Hepatocyte (in vitro differentiated cells): Measurements from ENCODE around the gene SYT7. TPM values are rescaled to one million over a fixed set of nuclear protein-coding genes. Genes with fewer than 3 reads are reported as not detected.

Experiments used
- microRNA counts: library from miRNA; unstranded; fragments of <30 nt; microRNA quantifications from one replicate; lab custom pipeline; 2017
- microRNA-seq: library from miRNA; unstranded; fragments of <30 nt; microRNA quantifications from one replicate; pipeline ENCODE4, GENCODE V29; 2017
- polyA plus RNA-seq: library from polyadenylated mRNA; unstranded; fragments of >200 nt; fragmentation: Nextera tagmentation; extraction: Ambion mirVana; gene quantifications from 2 replicates; pipeline ENCODE4 v1.2.1, GENCODE V29; 2016
- small RNA-seq: library from RNA; depleted of rRNA; stranded (forward); fragments of <200 nt; gene quantifications from one replicate; pipeline ENCODE3, GENCODE V24; 2014
- total RNA-seq: library from RNA; depleted of rRNA; stranded (reverse); fragments of >200 nt; gene quantifications from 2 replicates; pipeline ENCODE4 v1.2.3, GENCODE V29; 2014

SYT7 gene
- total and polyA plus RNA-seq, 2 experiments from 2014 or later = 11.3 to 15.5 TPM

MicroRNAs within 50 kb of the gene (microRNA counts, 767-probe panel; counts per million panel counts)
- not detected for microRNA hsa-miR-4488 (lab: Ali Mortazavi, UCI)

Small RNAs within 50 kb of the gene (microRNA-seq; reads per million reads assigned to microRNA genes)
- not detected for gene MIR4488

Small RNAs within 50 kb of the gene (small RNA-seq; reads per million reads assigned to genes)
- not detected for gene MIR4488

Other genes starting within 250 kb of the SYT7 start
- gene DDB1, start 248.0 kb downstream of the SYT7 start, total RNA-seq = 207 and 215 TPM in 2 replicates
- gene DDB1, start 248.0 kb downstream of the SYT7 start, polyA plus RNA-seq = 166 and 177 TPM in 2 replicates
- 41.5 and 42.3 TPM in 2 replicates for gene TKFC, start 247.8 kb downstream of the SYT7 start, total RNA-seq
- 98.4 and 104 TPM in 2 replicates for gene TKFC, start 247.8 kb downstream of the SYT7 start, polyA plus RNA-seq
- gene CYB561A3, start 219.2 kb downstream of the SYT7 start, total RNA-seq = 34.8 and 37.2 TPM in 2 replicates
- 31.5 and 35.9 TPM in 2 replicates for gene CYB561A3, start 219.2 kb downstream of the SYT7 start, polyA plus RNA-seq
- 26.4 and 32.8 TPM in 2 replicates for gene TMEM138, start 218.7 kb downstream of the SYT7 start, total RNA-seq
- 36.5 and 48.6 TPM in 2 replicates for gene TMEM138, start 218.7 kb downstream of the SYT7 start, polyA plus RNA-seq
- gene TMEM216, start 188.5 kb downstream of the SYT7 start, total RNA-seq = 26.9 and 28.7 TPM in 2 replicates
- gene TMEM216, start 188.5 kb downstream of the SYT7 start, polyA plus RNA-seq = 20.5 and 21.1 TPM in 2 replicates
- gene CPSF7, start 151.1 kb downstream of the SYT7 start, total RNA-seq = 29.7 and 39.6 TPM in 2 replicates
- 27.5 and 29.0 TPM in 2 replicates for gene CPSF7, start 151.1 kb downstream of the SYT7 start, polyA plus RNA-seq
- gene SDHAF2, start 151.0 kb downstream of the SYT7 start, total RNA-seq = 47.8 and 62.3 TPM in 2 replicates
- gene SDHAF2, start 151.0 kb downstream of the SYT7 start, polyA plus RNA-seq = 72.0 and 74.3 TPM in 2 replicates
- gene LRRC10B, start 72.3 kb downstream of the SYT7 start, total RNA-seq = 0.20 and 0.43 TPM in 2 replicates
- gene LRRC10B, start 72.3 kb downstream of the SYT7 start, polyA plus RNA-seq = 0.68 TPM in 1 of 2 replicates, not detected in the other
- gene DAGLA, start 99.3 kb upstream of the SYT7 start, total RNA-seq = 5.5 and 8.9 TPM in 2 replicates
- 7.4 and 8.3 TPM in 2 replicates for gene DAGLA, start 99.3 kb upstream of the SYT7 start, polyA plus RNA-seq
- gene MYRF, start 171.6 kb upstream of the SYT7 start, total RNA-seq = 42.2 and 57.3 TPM in 2 replicates
- 96.7 and 115 TPM in 2 replicates for gene MYRF, start 171.6 kb upstream of the SYT7 start, polyA plus RNA-seq
- 64.7 and 90.9 TPM in 2 replicates for gene TMEM258, start 211.5 kb upstream of the SYT7 start, total RNA-seq
- 253 and 255 TPM in 2 replicates for gene TMEM258, start 211.5 kb upstream of the SYT7 start, polyA plus RNA-seq
- 14.2 and 15.4 TPM in 2 replicates for gene FEN1, start 211.8 kb upstream of the SYT7 start, total RNA-seq
- 13.6 and 21.0 TPM in 2 replicates for gene FEN1, start 211.8 kb upstream of the SYT7 start, polyA plus RNA-seq
- gene FADS1, start 235.9 kb upstream of the SYT7 start, total RNA-seq = 151 and 159 TPM in 2 replicates
- gene FADS1, start 235.9 kb upstream of the SYT7 start, polyA plus RNA-seq = 218 and 230 TPM in 2 replicates
- gene FADS2, start 247.2 kb upstream of the SYT7 start, total RNA-seq = 256 and 317 TPM in 2 replicates
- gene FADS2, start 247.2 kb upstream of the SYT7 start, polyA plus RNA-seq = 277 and 356 TPM in 2 replicates